GM13976 (cell line): ENCODE measurements around the gene LCN9.

Experiments used
- DNase-seq: peaks from one replicate; pipeline ENCODE4 v3.0.0; 2012; ENCODE audit warnings: low spot score
- in situ Hi-C: fragments of 300-500 bp; cut with MboI; formaldehyde crosslinking; loops from one replicate; pipeline ENCODE4 v1.12.0; 2022; ENCODE audit warnings: low sequenced_read_pairs, mixed read lengths, inconsistent platforms; ENCODE audit not compliant: unreplicated experiment
- TF ChIP-seq, protein P1 (sequence below): IDR thresholded peaks from 2 replicates; pipeline ENCODE4 v1.5.1; 2012; ENCODE audit warnings: borderline replicate concordance, mild to moderate bottlenecking; ENCODE audit not compliant: insufficient read depth; ENCODE audit errors: extremely low read depth, missing control alignments, control extremely low read depth

LCN9 gene

GRCh38 chr9:135689011-135689410, 25.9 kb downstream of the LCN9 start:
- TF ChIP-seq, protein P1, sequence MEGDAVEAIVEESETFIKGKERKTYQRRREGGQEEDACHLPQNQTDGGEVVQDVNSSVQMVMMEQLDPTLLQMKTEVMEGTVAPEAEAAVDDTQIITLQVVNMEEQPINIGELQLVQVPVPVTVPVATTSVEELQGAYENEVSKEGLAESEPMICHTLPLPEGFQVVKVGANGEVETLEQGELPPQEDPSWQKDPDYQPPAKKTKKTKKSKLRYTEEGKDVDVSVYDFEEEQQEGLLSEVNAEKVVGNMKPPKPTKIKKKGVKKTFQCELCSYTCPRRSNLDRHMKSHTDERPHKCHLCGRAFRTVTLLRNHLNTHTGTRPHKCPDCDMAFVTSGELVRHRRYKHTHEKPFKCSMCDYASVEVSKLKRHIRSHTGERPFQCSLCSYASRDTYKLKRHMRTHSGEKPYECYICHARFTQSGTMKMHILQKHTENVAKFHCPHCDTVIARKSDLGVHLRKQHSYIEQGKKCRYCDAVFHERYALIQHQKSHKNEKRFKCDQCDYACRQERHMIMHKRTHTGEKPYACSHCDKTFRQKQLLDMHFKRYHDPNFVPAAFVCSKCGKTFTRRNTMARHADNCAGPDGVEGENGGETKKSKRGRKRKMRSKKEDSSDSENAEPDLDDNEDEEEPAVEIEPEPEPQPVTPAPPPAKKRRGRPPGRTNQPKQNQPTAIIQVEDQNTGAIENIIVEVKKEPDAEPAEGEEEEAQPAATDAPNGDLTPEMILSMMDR = no peak
- DNase-seq = no peak
- in situ Hi-C loops = no loop called here

DNA sequence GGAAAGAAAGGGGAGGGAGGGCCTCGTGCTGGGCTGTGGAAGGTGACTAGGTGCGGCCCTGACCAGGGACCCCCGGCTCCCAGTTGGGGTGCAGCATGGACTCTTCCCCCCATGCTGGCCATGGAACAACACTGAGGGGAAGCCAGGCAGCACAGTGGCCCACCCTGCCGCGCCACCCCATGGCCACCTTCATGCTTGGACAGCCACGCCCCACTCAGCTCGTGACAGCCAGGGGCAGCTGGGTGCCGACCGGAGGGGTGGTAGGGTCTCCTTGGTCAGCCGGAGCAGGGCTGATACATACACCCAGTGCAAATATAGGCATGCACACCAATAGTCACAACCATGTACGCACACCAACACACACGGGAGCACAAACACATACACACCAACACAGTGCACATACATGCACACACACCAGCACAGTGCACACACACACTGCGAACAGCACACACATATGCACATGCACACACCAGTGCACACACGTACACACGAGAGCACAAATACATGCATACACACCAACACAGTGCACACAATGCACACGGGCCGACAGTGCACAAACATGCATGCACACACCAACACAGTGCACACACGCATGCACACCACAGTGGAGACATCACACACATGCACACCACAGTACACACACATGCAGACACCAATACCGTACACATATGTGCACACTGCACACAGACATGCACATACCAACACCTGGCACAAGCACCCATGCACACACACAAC, 27.9 kb downstream of the LCN9 start:
- DNase-seq = no peak
- in situ Hi-C loops = no loop called here
- TF ChIP-seq, protein P1 = no peak

GRCh38 chr9:135692410-135692809, 29.3 kb downstream of the LCN9 start:
- DNase-seq = no peak
- in situ Hi-C loops = no loop called here
- TF ChIP-seq, protein P1 = no peak

DNA sequence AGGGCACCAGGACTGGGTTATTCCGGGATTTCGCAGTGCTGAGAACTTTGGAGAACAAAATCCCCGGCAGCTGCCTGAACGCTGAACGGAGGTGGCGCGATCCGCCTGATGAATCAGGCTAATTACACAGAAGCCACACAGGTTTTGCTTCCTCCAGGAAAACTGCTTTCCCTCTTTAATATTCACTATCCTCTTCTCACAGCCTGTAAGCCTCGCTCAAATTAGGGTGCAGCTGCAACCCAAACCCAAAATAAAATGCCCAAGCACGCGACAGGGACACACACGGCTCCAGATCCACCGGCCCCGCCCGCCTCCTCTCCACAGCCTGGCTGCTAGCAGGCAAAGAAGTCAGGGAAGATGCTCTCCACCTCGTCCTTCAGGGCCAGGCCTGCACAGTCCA, 30.2 kb downstream of the LCN9 start:
- DNase-seq = no peak
- TF ChIP-seq, protein P1 = no peak
- in situ Hi-C loops = no loop called here

- in situ Hi-C loops = no loop called here
Measured at GRCh38 chr9:135693771-135694170, 30.7 kb downstream of the LCN9 start.

DNA sequence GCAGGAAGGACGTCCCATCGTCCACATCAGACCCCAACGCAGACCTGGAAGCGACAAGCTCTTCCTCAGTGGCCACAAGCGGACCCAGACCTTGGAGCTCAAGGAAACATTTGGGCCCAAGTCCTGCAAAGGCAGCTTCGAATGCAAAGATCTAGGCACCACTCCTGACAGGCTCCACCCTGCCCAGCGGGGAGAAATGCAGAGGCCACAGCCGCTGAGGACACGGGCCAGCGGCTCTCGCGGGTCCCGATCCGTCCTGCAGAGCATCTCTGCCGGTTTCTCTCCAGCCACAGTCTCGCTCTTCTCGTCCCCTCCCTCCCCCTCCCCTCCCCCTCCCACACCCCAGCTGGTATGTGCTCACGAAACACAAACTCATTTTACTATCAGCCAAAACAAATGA, 31.3 kb downstream of the LCN9 start:
- TF ChIP-seq, protein P1 = no peak
- in situ Hi-C loops = no loop called here
- DNase-seq = no peak

More at GRCh38 chr9:135693771-135694170, 30.7 kb downstream of the LCN9 start:
- TF ChIP-seq, protein P1 = no peak
- DNase-seq = no peak
